DMS53 treated with DMSO at 0.1 percent for 48 hours (cell line): ENCODE data around the gene CA10.
A peak's percentile ranks its signal among the peaks of the same experiment; 100 is the strongest.

ENCODE experiments used
- DNase-seq: peaks from one replicate; lab custom pipeline; 2025; ENCODE audit not compliant: unreplicated experiment; lab: John Stamatoyannopoulos, UW

Gene CA10

GRCh38 chr17:51770027-51770759, 388.3 kb downstream of the CA10 start:
- DNase-seq: no peak

GRCh38 chr17:51769231-51769630, 389.3 kb downstream of the CA10 start:
- no peak for DNase-seq

GRCh38 chr17:51768706-51769105, 389.8 kb downstream of the CA10 start:
- DNase-seq: no peak

- no peak for DNase-seq
Observed at GRCh38 chr17:51767287-51767686, 391.2 kb downstream of the CA10 start.

- no peak for DNase-seq
Observed at GRCh38 chr17:51765282-51766135, 393.0 kb downstream of the CA10 start.

- peak; percentile 93 for DNase-seq
Observed at GRCh38 chr17:51764387-51764971, 394.0 kb downstream of the CA10 start.

GRCh38 chr17:51763058-51763457, 395.5 kb downstream of the CA10 start:
- DNase-seq: no peak

- DNase-seq: no peak
Observed at GRCh38 chr17:51761105-51761504, 397.4 kb downstream of the CA10 start.

- DNase-seq: no peak
Observed at GRCh38 chr17:51759260-51759659, 399.3 kb downstream of the CA10 start.

GRCh38 chr17:51751072-51751471, 407.4 kb downstream of the CA10 start:
- DNase-seq: no peak

- DNase-seq: no peak
Observed at GRCh38 chr17:51748749-51749604, 409.5 kb downstream of the CA10 start.

GRCh38 chr17:51746421-51746820, 412.1 kb downstream of the CA10 start:
- no peak for DNase-seq

GRCh38 chr17:51745993-51746392, 412.5 kb downstream of the CA10 start:
- DNase-seq: peak; percentile 52

GRCh38 chr17:51743477-51743876, 415.0 kb downstream of the CA10 start:
- no peak for DNase-seq

- DNase-seq: peak; percentile 17
Observed at GRCh38 chr17:51742571-51742970, 415.9 kb downstream of the CA10 start.

GRCh38 chr17:51741458-51741857, 417.1 kb downstream of the CA10 start:
- DNase-seq: peak; percentile 96

- no peak for DNase-seq
Observed at GRCh38 chr17:51740531-51740930, 418.0 kb downstream of the CA10 start.

GRCh38 chr17:51739245-51739886, 419.1 kb downstream of the CA10 start:
- peak; percentile 89 for DNase-seq

- DNase-seq: no peak
Observed at GRCh38 chr17:51736356-51736755, 422.2 kb downstream of the CA10 start.

GRCh38 chr17:51734976-51735375, 423.5 kb downstream of the CA10 start:
- DNase-seq: no peak
